ENCODE measurements around the gene DAPK2. TPM values are rescaled to one million over a fixed set of nuclear protein-coding genes. Genes with fewer than 3 reads are reported as not detected.
"Not testable (repeated sequence)": the region's sequence is repeated elsewhere in the genome, so short reads cannot be mapped to it uniquely, and the experiment has no call there.

The DAPK2 gene
- total RNA-seq, 2 experiments from 2014 or later = 0.29 to 0.60 TPM

DNA sequence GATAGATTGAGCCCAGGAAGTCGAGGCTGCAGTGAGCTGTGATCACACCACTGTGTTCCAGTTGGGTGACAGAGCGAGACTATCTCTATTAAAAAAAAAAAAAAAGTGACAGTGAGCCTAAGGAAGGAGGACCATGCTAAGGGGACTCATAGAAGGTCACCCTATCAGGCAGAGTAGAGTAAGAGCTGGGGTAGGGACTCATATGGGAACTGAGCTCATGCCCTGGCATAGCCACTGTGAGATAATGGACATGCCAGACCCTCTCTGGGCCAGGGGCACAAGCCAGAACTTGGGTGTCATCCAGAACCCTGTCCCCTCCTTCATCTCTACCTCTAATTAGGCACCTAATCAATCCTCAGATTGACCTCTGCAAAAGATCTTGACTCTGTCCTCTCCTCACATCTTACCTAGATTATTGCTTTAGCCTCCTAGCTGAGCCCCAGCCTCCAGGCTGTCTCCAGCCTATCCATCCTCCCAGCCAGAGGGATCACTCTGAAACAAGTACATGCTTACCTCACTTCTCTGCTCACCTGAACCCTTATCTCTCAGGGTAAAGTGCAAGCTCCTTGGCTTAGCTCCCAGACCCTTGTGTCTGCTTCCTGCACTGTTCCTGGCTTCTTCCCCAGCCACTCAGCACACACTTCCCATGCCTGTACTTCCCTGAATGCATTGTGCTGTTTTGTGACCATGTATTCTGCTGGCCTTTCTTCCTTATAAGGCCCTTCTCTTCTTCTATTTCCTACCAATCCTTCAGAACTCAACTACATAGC, 76.4 kb downstream of the DAPK2 start:
- Mint-ChIP-seq H3K27ac (peak overlapping the region; percentile 90), H3K36me3 (no peaks in the 10 kb centered on the region), H3K4me3 (no peak overlapping the region), H3K9me3 (no peaks in the 10 kb centered on the region), H3K27me3 (no peaks in the 10 kb centered on the region), H3K4me1 (peaks cover 34% of the 10 kb centered on the region)
- no peak for DNase-seq

DNA sequence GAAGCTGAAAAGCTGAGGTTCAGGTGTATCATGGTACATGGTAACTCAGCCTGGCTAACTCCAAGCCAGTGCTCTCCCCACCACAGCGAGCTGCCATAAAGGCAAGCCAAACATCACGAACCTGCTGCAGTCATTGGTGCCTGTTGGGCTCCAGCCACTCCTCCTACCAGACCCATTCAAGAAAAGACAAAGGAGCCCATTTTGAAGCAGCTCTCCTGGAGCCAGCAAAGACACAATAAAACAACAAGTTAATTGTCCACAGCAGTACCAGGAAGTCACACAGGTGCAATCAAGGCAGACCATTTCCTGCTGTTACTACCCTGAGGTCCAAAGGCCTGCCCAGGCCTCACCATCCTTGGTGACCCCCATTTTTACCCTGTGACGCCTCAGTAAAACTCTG, 77.6 kb downstream of the DAPK2 start:
- no peak overlapping the region for H3K4me3 Mint-ChIP-seq
- H3K36me3 Mint-ChIP-seq = no peaks in the 10 kb centered on the region
- H3K27me3 Mint-ChIP-seq = no peaks in the 10 kb centered on the region
- H3K4me1 Mint-ChIP-seq = peaks cover 34% of the 10 kb centered on the region
- H3K9me3 Mint-ChIP-seq = peaks cover 4% of the 10 kb centered on the region
- H3K27ac Mint-ChIP-seq = no peak overlapping the region
- no peak for DNase-seq

DNA sequence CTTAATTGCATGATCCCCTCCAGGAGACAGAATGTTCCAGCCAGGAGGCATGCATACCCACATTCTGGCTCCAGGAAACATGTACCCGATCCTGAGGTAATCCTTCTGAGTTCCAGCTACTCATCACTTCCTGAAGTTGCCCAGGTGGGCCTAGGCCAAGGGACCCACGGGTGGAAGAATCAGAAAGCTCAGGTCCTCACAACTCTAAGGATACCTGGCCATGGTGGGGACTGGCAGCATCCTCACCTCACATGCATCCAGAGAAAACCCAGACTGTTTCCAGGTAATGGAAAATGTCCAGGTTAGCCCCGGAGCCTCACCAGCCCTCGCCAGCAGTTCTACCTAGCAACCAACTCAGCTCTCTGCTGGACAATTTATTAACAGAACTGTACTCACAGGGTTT, 78.2 kb downstream of the DAPK2 start:
- peaks cover 6% of the 10 kb centered on the region for H3K9me3 Mint-ChIP-seq
- DNase-seq = no peak
- H3K36me3 Mint-ChIP-seq = no peaks in the 10 kb centered on the region
- H3K4me3 Mint-ChIP-seq = no peak overlapping the region
- H3K27ac Mint-ChIP-seq = no peak overlapping the region
- H3K27me3 Mint-ChIP-seq = no peaks in the 10 kb centered on the region
- H3K4me1 Mint-ChIP-seq = peaks cover 29% of the 10 kb centered on the region

DNA sequence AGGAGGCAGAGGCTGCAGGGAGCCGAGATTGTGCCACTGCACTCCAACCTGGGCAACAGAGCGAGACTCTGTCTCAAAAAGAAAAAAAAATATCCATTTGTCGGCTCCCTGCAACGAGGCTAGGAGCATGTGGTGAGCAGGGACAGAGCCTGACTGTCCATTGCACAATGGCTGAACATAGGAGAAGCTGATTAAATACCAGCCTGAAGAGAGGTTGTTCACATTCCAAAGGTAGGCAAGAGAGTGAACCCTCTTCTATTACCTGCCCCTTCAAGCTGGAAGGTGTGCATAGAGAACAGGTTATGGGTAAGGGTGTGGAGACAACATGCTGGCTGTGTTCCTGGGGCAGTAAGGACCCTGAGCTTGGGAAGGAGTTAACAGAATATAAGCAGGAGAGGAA, 78.7 kb downstream of the DAPK2 start:
- no peak overlapping the region for H3K27ac Mint-ChIP-seq
- no peak overlapping the region for H3K4me3 Mint-ChIP-seq

DNA sequence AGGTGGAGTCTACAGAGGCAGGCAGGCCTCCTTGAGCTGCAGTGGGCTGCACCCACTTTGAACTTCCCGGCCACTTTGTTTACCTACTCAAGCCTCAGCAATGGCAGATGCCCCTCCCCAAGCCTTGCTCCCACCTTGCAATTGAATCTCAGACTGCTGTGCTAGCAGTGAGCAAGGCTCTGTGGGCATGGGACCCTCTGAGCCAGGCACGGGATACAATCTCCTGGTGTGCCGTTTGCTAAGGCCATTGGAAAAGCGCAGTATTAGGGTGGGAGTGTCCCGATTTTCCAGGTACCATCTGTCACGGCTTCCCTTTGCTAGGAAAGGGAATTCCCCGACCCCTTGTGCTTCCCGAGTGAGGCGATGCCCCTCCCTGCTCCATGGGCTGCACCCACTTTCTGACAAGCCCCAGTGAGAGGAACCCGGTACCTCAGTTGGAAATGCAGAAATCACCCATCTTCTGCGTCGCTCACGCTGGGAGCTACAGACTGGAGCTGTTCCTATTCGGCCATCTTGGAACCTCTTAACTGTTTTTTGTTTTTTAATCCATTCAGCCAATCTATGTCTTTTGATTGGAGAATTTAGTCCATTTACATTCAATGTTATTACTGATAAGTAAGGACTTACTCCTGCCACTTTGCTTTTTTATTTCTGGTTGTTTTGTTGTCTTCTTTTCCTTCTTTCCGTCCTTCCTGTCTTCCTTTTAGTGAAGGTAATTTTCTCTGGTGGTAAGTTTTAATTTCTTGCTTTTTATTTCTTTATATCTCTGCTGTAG, 83.2 kb downstream of the DAPK2 start:
- not testable (repeated sequence) for H3K4me3 Mint-ChIP-seq, H3K27me3 Mint-ChIP-seq, H3K27ac Mint-ChIP-seq, H3K9me3 Mint-ChIP-seq, DNase-seq, H3K4me1 Mint-ChIP-seq, H3K36me3 Mint-ChIP-seq

More for the DNA sequence above, 78.7 kb downstream of the DAPK2 start:
- Mint-ChIP-seq H3K9me3 (peaks cover 6% of the 10 kb centered on the region), H3K4me1 (peaks cover 29% of the 10 kb centered on the region), H3K36me3 (no peaks in the 10 kb centered on the region), H3K27me3 (no peaks in the 10 kb centered on the region)
- no peak for DNase-seq

DNA sequence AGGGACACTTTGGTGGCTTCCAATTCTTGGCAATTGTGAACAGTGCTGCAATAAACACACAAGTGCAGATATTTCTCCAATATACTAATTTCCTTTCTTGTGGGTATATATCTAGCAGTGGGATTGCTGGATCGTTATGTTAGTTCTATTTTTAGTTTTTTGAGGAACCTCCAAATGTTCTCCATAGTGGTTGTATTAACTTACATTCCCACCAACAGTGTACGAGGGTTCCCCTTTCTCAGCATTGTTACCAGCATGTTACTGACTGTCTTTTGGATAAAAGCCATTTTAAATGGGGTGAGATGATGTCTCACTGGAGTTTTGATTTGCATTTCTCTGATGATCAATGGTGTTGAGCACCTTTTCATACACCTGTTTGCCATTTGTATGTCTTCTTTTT, 92.8 kb downstream of the DAPK2 start:
- H3K27me3 Mint-ChIP-seq = no peaks in the 10 kb centered on the region
- no peaks in the 10 kb centered on the region for H3K4me1 Mint-ChIP-seq
- H3K27ac Mint-ChIP-seq = no peak overlapping the region
- H3K36me3 Mint-ChIP-seq = peaks cover 5% of the 10 kb centered on the region
- no peak for DNase-seq
- H3K4me3 Mint-ChIP-seq = no peak overlapping the region
- H3K9me3 Mint-ChIP-seq = peaks cover 4% of the 10 kb centered on the region

DNA sequence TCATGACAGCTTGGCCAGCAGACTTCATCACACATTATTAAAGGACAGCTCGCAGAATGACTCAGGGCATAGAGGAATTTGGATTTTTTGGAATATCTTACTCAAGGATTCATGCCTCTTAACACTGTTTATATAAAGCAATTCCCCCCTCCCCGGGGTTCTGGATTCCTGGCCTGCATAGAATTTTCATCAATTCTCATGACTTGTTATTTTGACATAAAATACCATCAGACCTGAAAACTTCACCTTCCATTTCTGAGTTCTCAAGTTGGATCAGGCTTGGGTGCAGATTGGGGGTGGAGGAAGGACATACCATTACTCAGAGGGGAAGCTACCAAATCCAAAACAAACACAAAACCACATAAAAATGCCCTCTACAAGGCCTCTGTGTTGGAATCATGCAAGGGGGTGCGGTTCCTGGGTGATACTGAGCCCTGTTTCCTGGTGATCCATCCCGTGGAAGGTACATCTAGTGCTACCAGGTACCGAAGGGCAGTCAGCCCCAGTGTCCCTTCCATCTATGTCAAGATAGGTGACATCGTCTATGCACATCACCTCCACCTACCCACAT, 95.3 kb downstream of the DAPK2 start:
- no peak overlapping the region for H3K27ac Mint-ChIP-seq
- no peak for DNase-seq

DNA sequence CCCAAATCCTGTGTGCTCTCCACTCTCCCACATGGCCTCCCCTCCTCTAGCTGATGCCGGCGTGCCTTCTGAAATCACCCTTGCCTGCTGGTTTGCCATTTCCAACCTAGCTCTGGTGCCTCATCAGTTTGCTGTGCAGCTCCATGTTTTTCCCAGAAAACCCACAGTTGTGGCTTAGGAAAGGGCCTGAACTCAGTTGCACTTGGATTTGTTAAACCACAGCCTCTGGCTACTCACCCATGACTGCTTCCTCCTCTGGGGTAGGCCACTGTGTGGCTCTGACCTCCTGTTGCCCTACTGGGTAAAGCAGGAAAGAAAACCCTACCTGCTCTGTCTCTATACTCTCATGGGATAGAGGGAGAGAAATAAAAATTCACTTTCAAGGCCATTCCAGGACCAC, 97.3 kb downstream of the DAPK2 start:
- H3K27me3 Mint-ChIP-seq = no peaks in the 10 kb centered on the region
- H3K4me1 Mint-ChIP-seq = peaks cover 4% of the 10 kb centered on the region
- no peak overlapping the region for H3K4me3 Mint-ChIP-seq
- DNase-seq = no peak
- no peak overlapping the region for H3K27ac Mint-ChIP-seq
- no peaks in the 10 kb centered on the region for H3K9me3 Mint-ChIP-seq
- no peaks in the 10 kb centered on the region for H3K36me3 Mint-ChIP-seq

More for the DNA sequence above, 95.3 kb downstream of the DAPK2 start:
- no peaks in the 10 kb centered on the region for H3K27me3 Mint-ChIP-seq
- H3K4me3 Mint-ChIP-seq = no peak overlapping the region
- no peaks in the 10 kb centered on the region for H3K36me3 Mint-ChIP-seq
- H3K9me3 Mint-ChIP-seq = no peaks in the 10 kb centered on the region
- H3K4me1 Mint-ChIP-seq = no peaks in the 10 kb centered on the region

DNA sequence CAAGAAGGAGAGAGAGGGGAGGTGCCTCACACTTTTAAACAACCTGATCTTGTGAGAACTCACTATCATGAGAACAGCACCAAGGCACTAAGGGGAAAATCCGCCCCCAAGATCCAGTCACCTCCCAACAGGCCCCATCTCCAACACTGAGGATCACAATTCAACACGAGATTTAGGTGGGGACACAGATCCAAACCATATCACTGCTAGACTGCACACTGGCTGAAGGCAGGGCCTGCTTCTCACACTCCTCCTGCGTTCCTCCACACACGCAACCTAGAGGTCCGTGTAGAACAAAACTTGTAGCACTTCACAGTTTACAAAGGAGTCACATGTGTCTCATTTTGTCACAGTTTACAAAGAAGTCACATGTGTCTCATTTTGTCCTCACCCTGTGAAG, 97.8 kb downstream of the DAPK2 start:
- H3K9me3 Mint-ChIP-seq = no peaks in the 10 kb centered on the region
- H3K4me1 Mint-ChIP-seq = peaks cover 4% of the 10 kb centered on the region
- H3K27me3 Mint-ChIP-seq = no peaks in the 10 kb centered on the region

DNA sequence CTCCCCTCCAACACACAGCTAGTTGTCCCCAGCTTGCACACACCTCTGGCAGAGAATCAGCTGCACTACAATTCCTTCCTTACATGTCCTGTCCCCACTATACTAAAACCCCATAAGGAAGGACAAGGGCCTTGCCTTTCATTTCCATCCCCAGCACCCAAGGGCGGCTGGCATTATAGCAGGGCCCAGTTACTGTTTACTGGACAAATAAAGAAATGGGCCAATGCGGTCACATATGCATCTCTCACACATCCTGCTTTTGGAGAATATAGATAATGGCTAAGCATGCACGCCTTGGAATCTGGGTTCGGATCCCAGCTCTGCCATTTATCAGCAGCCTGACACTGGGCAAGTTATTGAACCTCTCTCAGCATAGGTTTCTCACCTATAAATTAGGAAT, 99.1 kb downstream of the DAPK2 start:
- H3K4me1 Mint-ChIP-seq = peaks cover 4% of the 10 kb centered on the region
- H3K4me3 Mint-ChIP-seq = no peak overlapping the region
- no peak overlapping the region for H3K27ac Mint-ChIP-seq
- H3K9me3 Mint-ChIP-seq = no peaks in the 10 kb centered on the region
- no peaks in the 10 kb centered on the region for H3K36me3 Mint-ChIP-seq
- no peaks in the 10 kb centered on the region for H3K27me3 Mint-ChIP-seq
- no peak for DNase-seq

More for the DNA sequence above, 97.8 kb downstream of the DAPK2 start:
- H3K4me3 Mint-ChIP-seq = no peak overlapping the region
- no peak for DNase-seq
- H3K36me3 Mint-ChIP-seq = no peaks in the 10 kb centered on the region
- H3K27ac Mint-ChIP-seq = no peak overlapping the region

DNA sequence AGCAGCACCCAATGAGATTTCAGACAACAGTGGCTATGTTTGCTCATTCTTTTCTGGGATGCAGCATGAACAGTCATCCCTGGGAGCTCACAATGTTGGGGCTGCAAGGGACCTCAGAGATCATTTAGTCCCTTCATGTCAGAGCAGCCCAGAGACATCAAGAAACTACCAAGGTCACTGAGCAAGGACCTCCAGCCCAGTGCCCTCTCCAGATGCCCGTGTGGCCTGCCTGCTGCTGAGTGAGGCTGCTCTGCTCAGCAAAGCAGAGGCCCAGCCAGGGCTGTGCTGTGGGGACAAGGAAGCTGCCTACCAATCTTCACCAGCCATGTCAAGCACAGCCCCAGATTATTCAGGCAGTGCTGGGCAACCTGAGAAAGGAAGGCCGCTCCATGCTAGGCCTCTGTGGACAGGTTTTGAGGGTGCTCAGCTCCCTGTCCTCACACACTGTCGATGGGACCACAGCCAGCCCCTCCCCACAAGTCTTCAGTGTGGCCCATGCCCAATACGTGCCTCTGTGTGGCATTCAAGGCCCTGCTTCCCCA, 99.7 kb downstream of the DAPK2 start:
- Mint-ChIP-seq H3K4me1 (peaks cover 4% of the 10 kb centered on the region), H3K9me3 (no peaks in the 10 kb centered on the region), H3K27me3 (no peaks in the 10 kb centered on the region), H3K27ac (no peak overlapping the region), H3K36me3 (no peaks in the 10 kb centered on the region), H3K4me3 (no peak overlapping the region)
- DNase-seq = no peak

DNA sequence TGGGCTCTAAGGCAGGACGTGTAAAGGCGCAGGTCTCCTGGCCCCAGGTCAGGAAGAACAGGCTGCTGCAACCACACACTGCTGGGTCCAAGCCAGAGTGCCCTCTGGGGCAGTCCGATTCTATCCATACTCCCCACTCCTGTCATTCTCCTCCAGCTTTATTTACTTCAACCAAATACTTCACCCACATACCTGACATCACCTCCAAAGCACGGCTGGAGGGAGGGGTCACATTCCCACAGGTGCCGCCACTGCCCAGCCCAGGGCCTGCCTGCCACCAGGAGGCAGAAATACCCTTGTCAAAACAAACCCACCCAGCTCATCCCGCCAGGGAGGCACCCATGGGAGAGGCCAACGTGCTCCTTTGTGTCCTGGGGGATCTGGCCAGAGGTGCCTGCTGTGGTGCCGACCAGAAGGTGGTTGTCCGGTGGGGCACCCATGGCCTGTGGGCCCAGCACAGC, 100.4 kb downstream of the DAPK2 start:
- no peak for DNase-seq
- Mint-ChIP-seq H3K9me3 (no peaks in the 10 kb centered on the region), H3K36me3 (no peaks in the 10 kb centered on the region), H3K27me3 (no peaks in the 10 kb centered on the region), H3K4me3 (no peak overlapping the region), H3K27ac (no peak overlapping the region), H3K4me1 (peaks cover 4% of the 10 kb centered on the region)

DNA sequence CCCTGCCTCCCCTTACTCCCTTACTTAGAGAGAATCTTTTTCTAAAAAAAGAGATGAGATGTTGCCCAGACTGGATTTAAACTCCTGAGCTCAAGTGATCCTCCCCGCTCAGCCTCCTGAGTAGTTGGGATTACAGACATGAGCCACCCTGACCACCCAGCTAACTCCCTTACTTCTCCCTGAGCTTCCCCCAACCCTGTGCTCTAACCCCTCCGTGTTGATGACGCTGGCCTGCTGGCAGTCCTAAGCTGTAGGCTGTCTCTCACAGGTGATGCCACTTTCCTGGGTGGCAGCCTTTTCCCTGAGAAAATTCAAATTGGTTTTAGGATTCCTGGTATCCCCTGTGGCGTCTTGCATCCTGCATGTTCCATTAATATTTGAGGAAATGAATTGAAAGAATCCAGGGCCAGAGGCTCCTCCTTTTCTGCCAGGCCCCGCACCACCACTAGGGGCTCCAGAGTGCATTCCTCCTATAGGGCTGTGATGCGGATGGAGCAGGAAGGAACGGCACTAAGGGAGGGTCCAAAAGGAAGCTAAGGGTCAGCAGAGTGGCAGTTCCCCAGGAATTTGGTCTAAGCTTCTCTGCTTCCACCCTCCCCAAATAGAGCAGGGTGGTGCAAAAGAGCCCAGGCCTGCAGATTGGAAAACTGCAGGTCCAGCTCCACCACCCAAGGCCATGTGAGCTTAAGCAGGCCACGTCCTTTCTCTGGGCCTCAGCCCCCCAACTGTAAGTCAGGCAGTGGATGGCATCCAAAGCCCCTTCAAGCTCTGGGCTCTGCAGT, 101.1 kb downstream of the DAPK2 start:
- peak; percentile 56 for DNase-seq
- Mint-ChIP-seq H3K9me3 (no peaks in the 10 kb centered on the region), H3K27me3 (no peaks in the 10 kb centered on the region), H3K36me3 (no peaks in the 10 kb centered on the region), H3K27ac (peak overlapping the region; percentile 26), H3K4me3 (no peak overlapping the region), H3K4me1 (peaks cover 4% of the 10 kb centered on the region)

DNA sequence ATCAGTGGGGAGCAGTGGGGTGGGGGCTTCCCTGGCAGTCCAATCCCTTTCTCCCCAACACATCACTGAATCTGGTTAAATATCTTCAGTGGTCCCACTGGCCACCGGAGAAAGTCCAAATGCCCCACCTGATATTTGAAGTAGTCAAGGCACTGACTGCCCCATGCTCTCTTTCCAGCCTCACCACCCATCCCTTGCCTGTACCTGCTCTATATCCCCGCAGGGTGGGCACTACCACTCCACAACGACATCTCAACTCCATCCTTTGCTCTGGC, 101.7 kb downstream of the DAPK2 start:
- H3K4me1 Mint-ChIP-seq = peaks cover 10% of the 10 kb centered on the region
- H3K4me3 Mint-ChIP-seq = no peak overlapping the region
- no peaks in the 10 kb centered on the region for H3K27me3 Mint-ChIP-seq
- no peaks in the 10 kb centered on the region for H3K36me3 Mint-ChIP-seq
- no peaks in the 10 kb centered on the region for H3K9me3 Mint-ChIP-seq
- DNase-seq = no peak
- no peak overlapping the region for H3K27ac Mint-ChIP-seq
